ENCODE results near the gene SUSD6.

- TF ChIP-seq EZH2 (IDR thresholded peaks at IDR 0.05; ENCODE audit: low read depth) (no peak), CTCF (conservative IDR thresholded peaks at IDR 0.05) (peak; percentile 64; the same call in 1 of the 2 replicates)
Observed at GRCh38 chr14:69580009-69580577, 31.3 kb upstream of the SUSD6 start.

All from PC-9 (cell line).